ENCODE data around the gene CARF. TPM values are rescaled to one million over a fixed set of nuclear protein-coding genes. Genes with fewer than 3 reads are reported as not detected.
"Not testable (repeated sequence)": the region's sequence is repeated elsewhere in the genome, so short reads cannot be mapped to it uniquely, and the experiment has no call there.

CARF gene
- total and polyA plus RNA-seq, 11 donors, result 0.79 to 12.2 (median 6.9) TPM

- peaks cover 0 to 33% (median 7%) of the 10 kb centered on the region in 12 donors for H3K9me3 ChIP-seq
- no peak overlapping the region for H3K4me3 ChIP-seq
- H3K27ac ChIP-seq, result no peak overlapping the region
- WGBS, 4 donors, result 97 to 99% (median 97%) methylated on average over 2 of the region's 2 CpGs
- DNase-seq, result no peak
- peaks cover 0 to 54% (median 15%) of the 10 kb centered on the region in 9 donors for H3K36me3 ChIP-seq
- ATAC-seq, result no peak
- intact Hi-C loops (cut with DNase I), result no loop called here
- TF ChIP-seq POLR2A (IDR thresholded peaks at IDR 0.05), result no peak
- TF ChIP-seq CTCF (IDR thresholded peaks at IDR 0.05), result no peak
- no peaks in the 10 kb centered on the region for H3K27me3 ChIP-seq
- peaks cover 0 to under 1% (median 0%) of the 10 kb centered on the region in 12 donors for H3K4me1 ChIP-seq
Measured at GRCh38 chr2:202945497-202945896, 33.4 kb downstream of the CARF start.

- H3K4me1 ChIP-seq; H3K27me3 ChIP-seq; ATAC-seq; H3K4me3 ChIP-seq; intact Hi-C loops (cut with DNase I); H3K27ac ChIP-seq; DNase-seq: not testable (repeated sequence)
- peaks cover 0 to 33% (median 7%) of the 10 kb centered on the region in 12 donors for H3K9me3 ChIP-seq
- 96 to 97% (median 96%) methylated on average over 3 of the region's 3 CpGs for WGBS, 4 donors
- H3K36me3 ChIP-seq, result peaks cover 0 to 50% (median 26%) of the 10 kb centered on the region in 9 donors
Measured at GRCh38 chr2:202949333-202949732, 37.3 kb downstream of the CARF start.

GRCh38 chr2:202950592-202950991 is 38.5 kb downstream of the CARF start:
- intact Hi-C loops (cut with DNase I), result no loop called here
- TF ChIP-seq POLR2A (IDR thresholded peaks at IDR 0.05), result no peak
- TF ChIP-seq CTCF (IDR thresholded peaks at IDR 0.05), result no peak
- H3K4me1 ChIP-seq, result peaks cover 0 to 3% (median 0%) of the 10 kb centered on the region in 12 donors
- H3K9me3 ChIP-seq, result peaks cover 0 to 28% (median 7%) of the 10 kb centered on the region in 12 donors
- 8 to 19% (median 9%) methylated on average over 2 of the region's 2 CpGs for WGBS, 4 donors
- H3K4me3 ChIP-seq, result no peak overlapping the region
- peaks cover 0 to 50% (median 21%) of the 10 kb centered on the region in 9 donors for H3K36me3 ChIP-seq
- H3K27me3 ChIP-seq, result no peaks in the 10 kb centered on the region
- H3K27ac ChIP-seq, result no peak overlapping the region
- ATAC-seq, result no peak
- DNase-seq, result no peak

- intact Hi-C loops (cut with DNase I), result no loop called here
- DNase-seq (no peak), ATAC-seq (no peak)
- 95 to 99% (median 97%) methylated on average over 6 of the region's 6 CpGs for WGBS, 4 donors
- TF ChIP-seq POLR2A (IDR thresholded peaks at IDR 0.05) (no peak), CTCF (IDR thresholded peaks at IDR 0.05) (no peak)
- H3K4me1 ChIP-seq, result no peaks in the 10 kb centered on the region
- H3K9me3 ChIP-seq, result no peaks in the 10 kb centered on the region
- no peak overlapping the region for H3K27ac ChIP-seq
- H3K27me3 ChIP-seq, result no peaks in the 10 kb centered on the region
- peaks cover 0 to 74% (median 22%) of the 10 kb centered on the region in 9 donors for H3K36me3 ChIP-seq
- H3K4me3 ChIP-seq, result no peak overlapping the region
Measured at GRCh38 chr2:202960524-202960923, 48.4 kb downstream of the CARF start.

- Histone ChIP-seq H3K27me3 (no peaks in the 10 kb centered on the region), H3K9me3 (no peaks in the 10 kb centered on the region), H3K4me1 (peaks cover 0 to 4% (median 0%) of the 10 kb centered on the region in 12 donors), H3K4me3 (no peak overlapping the region), H3K27ac (no peak overlapping the region), H3K36me3 (peaks cover 0 to 56% (median 8%) of the 10 kb centered on the region in 9 donors)
- DNase-seq (no peak), ATAC-seq (no peak)
- no peak for TF ChIP-seq CTCF (IDR thresholded peaks at IDR 0.05)
- no peak for TF ChIP-seq POLR2A (IDR thresholded peaks at IDR 0.05)
- 90 to 96% (median 96%) methylated on average over 4 of the region's 4 CpGs for WGBS, 4 donors
- intact Hi-C loops (cut with DNase I), result no loop called here
Measured at GRCh38 chr2:202963712-202964111, 51.6 kb downstream of the CARF start.
